Measurements from ENCODE around the gene CPSF6.

DNA sequence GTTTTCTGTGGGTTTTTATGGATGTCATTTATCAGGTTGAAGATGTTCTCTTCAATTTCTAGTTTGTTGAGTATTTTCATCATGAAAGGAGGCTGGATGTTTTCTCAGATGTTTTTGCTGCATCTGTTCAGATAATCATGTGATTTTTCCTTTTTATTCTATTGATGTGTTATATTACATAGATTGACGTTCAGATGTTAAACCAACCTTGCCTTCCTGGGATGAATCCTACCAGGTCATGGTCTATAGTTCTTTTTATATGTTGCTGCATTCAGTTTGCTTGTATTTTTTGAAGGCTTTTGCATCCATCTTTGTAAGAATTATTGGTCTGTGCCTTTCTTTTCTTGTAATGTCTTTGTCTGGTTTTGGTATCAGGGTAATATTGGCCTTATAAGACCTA lies 64.9 kb downstream of the CPSF6 start:
- TF ChIP-seq EZH2 (IDR thresholded peaks at IDR 0.05; ENCODE audit: insufficient read depth, poor library complexity, severe bottlenecking), result no peak
- TF ChIP-seq EZH2phosphoT487 (IDR thresholded peaks at IDR 0.05; ENCODE audit: insufficient read depth, low read depth), result no peak
